ENCODE measurements around the gene FRA10AC1.

FRA10AC1 gene

DNA sequence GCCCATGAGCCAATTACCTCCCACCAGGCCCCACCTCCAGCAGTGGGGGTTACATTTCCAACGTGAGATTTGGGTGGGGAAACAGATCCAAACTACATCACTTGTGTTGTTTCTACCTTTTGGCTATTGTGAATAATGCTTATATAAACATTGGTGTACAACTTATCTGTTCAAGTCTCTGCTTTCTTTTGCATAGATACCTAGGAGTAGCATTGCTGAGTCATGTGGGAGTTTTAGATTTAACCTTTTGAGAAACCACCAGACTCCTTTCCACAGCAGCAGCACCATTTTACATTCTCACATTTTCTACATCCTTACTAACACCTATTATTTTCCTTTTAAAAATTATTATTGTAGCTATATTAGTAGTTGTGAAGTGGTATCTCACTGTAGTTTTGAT lies 14.4 kb upstream of the FRA10AC1 start:
- TF ChIP-seq CTCF (IDR thresholded peaks at IDR 0.05; ENCODE audit: insufficient read depth, missing control alignments), result no peak
- no peak for DNase-seq (ENCODE audit: insufficient read length, low spot score)
- FAIRE-seq, result no peak

DNA sequence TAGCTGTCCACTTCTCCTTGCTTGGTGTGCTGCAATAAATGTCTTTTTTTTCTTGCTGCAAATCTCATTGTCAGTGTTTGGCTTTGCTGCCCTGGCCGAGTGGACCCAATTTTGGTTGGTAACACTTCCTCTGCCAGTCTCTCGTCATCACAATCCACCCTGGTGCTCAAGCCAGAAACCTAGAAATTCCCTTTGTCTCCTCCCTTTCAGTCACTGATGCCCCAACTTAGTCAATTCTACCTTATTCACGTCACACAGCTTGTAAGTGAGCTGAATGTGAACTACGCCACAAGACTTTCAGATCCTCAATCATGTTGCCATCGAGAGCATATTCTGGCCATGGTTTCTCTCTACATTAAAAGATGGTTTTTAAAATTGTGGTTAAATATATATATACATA lies 13.0 kb upstream of the FRA10AC1 start:
- no peak for DNase-seq (ENCODE audit: insufficient read length, low spot score)
- FAIRE-seq, result no peak
- TF ChIP-seq CTCF (IDR thresholded peaks at IDR 0.05; ENCODE audit: insufficient read depth, missing control alignments), result no peak

GRCh38 chr10:93712593-93712992 lies 10.2 kb upstream of the FRA10AC1 start:
- FAIRE-seq (no peak), DNase-seq (ENCODE audit: insufficient read length, low spot score) (no peak)
- no peak for TF ChIP-seq CTCF (IDR thresholded peaks at IDR 0.05; ENCODE audit: insufficient read depth, missing control alignments)

DNA sequence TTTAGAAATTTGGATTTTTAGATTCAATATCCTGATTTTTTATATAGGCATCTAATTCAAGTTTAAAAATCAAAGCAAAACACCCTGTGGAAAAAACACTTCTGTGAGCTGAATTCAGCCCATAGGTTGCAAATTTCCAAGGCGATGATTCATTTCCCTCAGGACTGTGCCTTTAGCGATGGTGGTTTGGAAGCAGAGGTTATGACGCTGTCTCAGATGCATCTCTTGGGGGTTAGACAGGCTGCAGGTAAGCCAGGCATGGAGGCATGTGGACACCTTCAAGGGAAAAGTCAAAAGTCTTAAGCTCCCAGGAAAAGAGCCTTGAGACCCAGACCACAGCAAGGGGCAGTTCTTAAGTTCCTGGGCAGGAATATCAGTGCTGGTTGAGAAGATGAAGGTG lies 9.5 kb upstream of the FRA10AC1 start:
- FAIRE-seq, result no peak
- no peak for TF ChIP-seq CTCF (IDR thresholded peaks at IDR 0.05; ENCODE audit: insufficient read depth, missing control alignments)

GRCh38 chr10:93710333-93710909 lies 8.0 kb upstream of the FRA10AC1 start:
- DNase-seq (ENCODE audit: insufficient read length, low spot score) (no peak), FAIRE-seq (no peak)
- no peak for TF ChIP-seq CTCF (IDR thresholded peaks at IDR 0.05; ENCODE audit: insufficient read depth, missing control alignments)

More for the DNA sequence above, 9.5 kb upstream of the FRA10AC1 start:
- DNase-seq (ENCODE audit: insufficient read length, low spot score), result no peak

DNA sequence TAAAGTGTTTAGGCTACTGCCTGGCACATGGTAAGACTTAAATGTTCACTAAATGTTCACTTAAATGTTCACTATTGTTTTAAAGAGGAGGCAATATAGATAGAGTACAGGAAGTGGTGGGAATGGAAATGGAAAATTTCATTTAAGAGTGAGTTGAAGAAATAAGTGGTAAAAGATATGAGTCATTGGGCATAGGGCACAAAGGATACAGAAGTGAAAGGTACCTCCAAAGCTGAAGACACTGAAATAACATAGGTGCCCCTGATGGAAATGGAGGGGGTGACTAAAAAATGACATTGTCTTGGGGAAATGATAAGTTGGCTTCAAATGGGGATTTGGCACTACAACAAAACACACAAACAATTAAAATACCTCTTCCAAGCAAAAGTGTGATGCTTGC lies 5.2 kb upstream of the FRA10AC1 start:
- TF ChIP-seq CTCF (IDR thresholded peaks at IDR 0.05; ENCODE audit: insufficient read depth, missing control alignments), result no peak
- DNase-seq (ENCODE audit: insufficient read length, low spot score), result no peak

GRCh38 chr10:93704451-93704850 lies 2.1 kb upstream of the FRA10AC1 start:
- FAIRE-seq, result no peak
- no peak for DNase-seq (ENCODE audit: insufficient read length, low spot score)
- TF ChIP-seq CTCF (IDR thresholded peaks at IDR 0.05; ENCODE audit: insufficient read depth, missing control alignments), result no peak

More for the DNA sequence above, 5.2 kb upstream of the FRA10AC1 start:
- no peak for FAIRE-seq

Data from D721Med (cell line).